Ishikawa (cell line): ENCODE measurements around the gene AFG1L.

Experiments
- CEBPB ChIP-seq: IDR thresholded peaks from 2 replicates; pipeline ENCODE4 v1.6.1; 2012
- CREB1 ChIP-seq: IDR thresholded peaks from 2 replicates; pipeline ENCODE4 v1.6.1; 2012; ENCODE audit warnings: low read depth
- EGR1 ChIP-seq: IDR thresholded peaks from 2 replicates; pipeline ENCODE4 v1.6.1; 2012
- EP300 ChIP-seq: IDR thresholded peaks from 2 replicates; pipeline ENCODE4 v1.6.1; 2012; ENCODE audit warnings: borderline replicate concordance
- FOXM1 ChIP-seq: IDR thresholded peaks from 2 replicates; pipeline ENCODE4 v1.6.1; 2012; ENCODE audit warnings: low read depth, borderline replicate concordance
- MAX ChIP-seq: IDR thresholded peaks from 2 replicates; pipeline ENCODE4 v1.6.1; 2012
- NFIC ChIP-seq: IDR thresholded peaks from 2 replicates; pipeline ENCODE4 v1.6.1; 2012
- RAD21 ChIP-seq: IDR thresholded peaks from 2 replicates; pipeline ENCODE4 v1.6.1; 2012; ENCODE audit warnings: low read depth
- REST ChIP-seq: IDR thresholded peaks from 2 replicates; pipeline ENCODE4 v1.6.1; 2012; ENCODE audit warnings: low read depth, mild to moderate bottlenecking
- TAF1 ChIP-seq: IDR thresholded peaks from 2 replicates; pipeline ENCODE4 v1.6.1; 2012; ENCODE audit warnings: low read depth, mild to moderate bottlenecking
- TCF12 ChIP-seq: IDR thresholded peaks from 2 replicates; pipeline ENCODE4 v1.6.1; 2012; ENCODE audit warnings: low read depth
- TEAD4 ChIP-seq: IDR thresholded peaks from 2 replicates; pipeline ENCODE4 v1.6.1; 2012
- USF1 ChIP-seq: IDR thresholded peaks from 2 replicates; pipeline ENCODE4 v1.6.1; 2012
- YY1 ChIP-seq: IDR thresholded peaks from 2 replicates; pipeline ENCODE4 v1.6.1; 2012; ENCODE audit warnings: low read depth
- ZBTB7A ChIP-seq: IDR thresholded peaks from 2 replicates; pipeline ENCODE4 v1.6.1; 2012; ENCODE audit warnings: low read depth

AFG1L gene

GRCh38 chr6:108473197-108473596, 178.3 kb downstream of the AFG1L start:
- no peak for TF ChIP-seq MAX
- TF ChIP-seq TAF1, result no peak
- no peak for TF ChIP-seq REST
- no peak for TF ChIP-seq YY1
- no peak for TF ChIP-seq CREB1
- TF ChIP-seq TEAD4, result no peak
- no peak for TF ChIP-seq RAD21
- no peak for TF ChIP-seq ZBTB7A
- no peak for TF ChIP-seq FOXM1

- no peak for TF ChIP-seq TCF12
- no peak for TF ChIP-seq REST
- no peak for TF ChIP-seq USF1
- TF ChIP-seq CEBPB, result no peak
- no peak for TF ChIP-seq FOXM1
- TF ChIP-seq NFIC, result no peak
- TF ChIP-seq TEAD4, result no peak
- TF ChIP-seq EGR1, result no peak
- TF ChIP-seq MAX, result no peak
- no peak for TF ChIP-seq YY1
- no peak for TF ChIP-seq RAD21
- no peak for TF ChIP-seq ZBTB7A
- TF ChIP-seq EP300, result no peak
- TF ChIP-seq TAF1, result no peak
These were observed 181.5 kb downstream of the AFG1L start for GRCh38 chr6:108476376-108476775.

GRCh38 chr6:108476847-108477430, 182.1 kb downstream of the AFG1L start:
- TF ChIP-seq USF1 (no peak), CEBPB (no peak), CREB1 (no peak), EP300 (no peak), REST (no peak), EGR1 (no peak), TEAD4 (no peak), TAF1 (no peak), MAX (no peak), YY1 (no peak), TCF12 (no peak), NFIC (no peak), RAD21 (no peak), ZBTB7A (no peak), FOXM1 (no peak)

GRCh38 chr6:108482559-108482958, 187.7 kb downstream of the AFG1L start:
- TF ChIP-seq RAD21 (no peak), EP300 (no peak), MAX (no peak), ZBTB7A (no peak), FOXM1 (no peak), YY1 (no peak), EGR1 (no peak), NFIC (no peak), CEBPB (no peak), USF1 (no peak), TCF12 (no peak), REST (no peak), CREB1 (no peak), TEAD4 (no peak), TAF1 (no peak)
